SK-N-SH (cell line): Measurements from ENCODE around the gene TPCN2. TPM values are rescaled to one million over a fixed set of nuclear protein-coding genes. Genes with fewer than 3 reads are reported as not detected.

Experiments
- CTCF ChIA-PET: fragments of 300-600, 350-600 bp; formaldehyde crosslinking; extraction: SDS; loops from one replicate; lab custom pipeline; 2021; lab: Yijun Ruan, JAX
- POLR2A ChIA-PET: fragments of 350-600 bp; sonication (Branson Sonifier 250); formaldehyde crosslinking; extraction: SDS; loops from one replicate; lab custom pipeline; 2020; ENCODE audit warnings: antibody characterized with exemption, inconsistent platforms; lab: Yijun Ruan, JAX
- DNase-seq: peaks from one replicate; pipeline ENCODE4 v3.0.0; 2012
- H2AFZ ChIP-seq: fragments of 200-600 bp; sonication (generic); 2 replicates; pipeline ENCODE4 v1.8.1; 2016; ENCODE audit warnings: antibody characterized with exemption, mild to moderate bottlenecking, low read depth
- H3F3A ChIP-seq: fragments of 200-600 bp; sonication (generic); replicated peaks from 2 replicates; pipeline ENCODE3; 2016; ENCODE audit warnings: antibody characterized with exemption, mild to moderate bottlenecking; ENCODE audit not compliant: insufficient read depth
- H3K27ac ChIP-seq, 2 experiments: fragments of 200-500 bp in 1 of 2; fragments of 200-600 bp in 1 of 2; sonication (Bioruptor generic) in 1 of 2; sonication (generic), shearing (Covaris generic) in 1 of 2; 2 replicates each; pipeline versions ENCODE4 v1.5.1 to v1.6.1; 2014 to 2016; ENCODE audit warnings: low read depth in 2 of 2, inconsistent platforms in 1 of 2, low read length in 1 of 2, mild to moderate bottlenecking in 1 of 2, mixed read lengths in 1 of 2
- H3K27me3 ChIP-seq: fragments of 200-600 bp; sonication (generic), shearing (Covaris generic); 2 replicates; pipeline ENCODE4 v1.6.1; 2016; ENCODE audit warnings: mixed run types; ENCODE audit not compliant: insufficient read depth
- H3K36me3 ChIP-seq, 2 experiments: fragments of 200-500 bp in 1 of 2; fragments of 200-600 bp in 1 of 2; sonication (Bioruptor generic) in 1 of 2; sonication (generic) in 1 of 2; replicated peaks in 1 of 2; 2 replicates each; pipeline versions ENCODE3 to v1.5.1; 2014 to 2016; ENCODE audit warnings: low read length in 1 of 2, mild to moderate bottlenecking in 1 of 2; ENCODE audit not compliant: insufficient read depth in 2 of 2, control insufficient read depth in 1 of 2
- H3K4me1 ChIP-seq, 2 experiments: fragments of 200-500 bp in 1 of 2; fragments of 200-600 bp in 1 of 2; sonication (Bioruptor generic) in 1 of 2; sonication (generic), shearing (Covaris generic) in 1 of 2; 2 replicates each; pipeline versions ENCODE4 v1.5.1 to v1.6.1; 2014 to 2016; ENCODE audit warnings: low read depth in 1 of 2, low read length in 1 of 2, mixed run types in 1 of 2; ENCODE audit not compliant: insufficient read depth in 2 of 2, control insufficient read depth in 1 of 2
- H3K4me2 ChIP-seq: fragments of 200-600 bp; sonication (generic), shearing (Covaris generic); 2 replicates; pipeline ENCODE4 v1.6.1; 2017; ENCODE audit warnings: mixed run types
- H3K4me3 ChIP-seq, 2 experiments: fragments of 200-500 bp in 1 of 2; fragments of 200-600 bp in 1 of 2; sonication (Bioruptor generic) in 1 of 2; sonication (generic), shearing (Covaris generic) in 1 of 2; 2 replicates each; pipeline versions ENCODE4 v1.5.1 to v1.8.1; 2014 to 2016; ENCODE audit warnings: low read depth in 2 of 2, inconsistent platforms in 1 of 2, low read length in 1 of 2, mild to moderate bottlenecking in 1 of 2, mixed read lengths in 1 of 2, moderate library complexity in 1 of 2
- H3K79me2 ChIP-seq: fragments of 200-600 bp; sonication (generic); 2 replicates; pipeline ENCODE4 v1.8.1; 2017; ENCODE audit warnings: mild to moderate bottlenecking; ENCODE audit not compliant: insufficient read depth
- H3K9ac ChIP-seq: fragments of 200-600 bp; sonication (generic); 2 replicates; pipeline ENCODE4 v1.6.1; 2017; ENCODE audit warnings: mixed run types
- H3K9me2 ChIP-seq: fragments of 200-600 bp; sonication (generic); 2 replicates; pipeline ENCODE4 v1.6.1; 2017; ENCODE audit warnings: mixed run types
- H3K9me3 ChIP-seq: fragments of 200-600 bp; sonication (generic); 2 replicates; pipeline ENCODE4 v1.6.1; 2017; ENCODE audit warnings: mixed run types, mild to moderate bottlenecking, moderate library complexity
- H4K20me1 ChIP-seq: fragments of 200-600 bp; sonication (generic); 2 replicates; pipeline ENCODE4 v1.6.1; 2017; ENCODE audit warnings: mild to moderate bottlenecking, mixed run types; ENCODE audit not compliant: insufficient read depth
- CHD2 ChIP-seq: fragments of 150-350 bp; IDR thresholded peaks from 2 replicates; pipeline ENCODE4 v1.6.1; 2018; ENCODE audit warnings: low read length; ENCODE audit not compliant: partially characterized antibody
- CTCF ChIP-seq: fragments of 200-600 bp; sonication (generic); IDR thresholded peaks from 2 replicates; pipeline ENCODE4 v1.6.1; 2017; ENCODE audit warnings: antibody characterized with exemption, mild to moderate bottlenecking, moderate library complexity
- EP300 ChIP-seq, 2 experiments: IDR thresholded peaks; 2 replicates each; pipeline versions ENCODE4 v1.4.0 to v1.6.1; 2012; ENCODE audit warnings: borderline replicate concordance in 1 of 2, low read depth in 1 of 2, low read length in 1 of 2
- FOSL2 ChIP-seq: IDR thresholded peaks from 2 replicates; pipeline ENCODE4 v1.4.0; 2012; ENCODE audit warnings: low read depth, mild to moderate bottlenecking, moderate library complexity, borderline replicate concordance
- FOXM1 ChIP-seq: IDR thresholded peaks from 2 replicates; pipeline ENCODE4 v1.4.0; 2012; ENCODE audit warnings: low read depth, mild to moderate bottlenecking
- GABPA ChIP-seq: IDR thresholded peaks from 2 replicates; pipeline ENCODE4 v1.4.0; 2012; ENCODE audit warnings: low read depth, mild to moderate bottlenecking
- GATA2 ChIP-seq: sonication (generic); formaldehyde crosslinking; IDR thresholded peaks from 2 replicates; pipeline ENCODE4 v1.5.0; 2020; ENCODE audit warnings: mild to moderate bottlenecking, missing genetic modification reagents
- JUND ChIP-seq: IDR thresholded peaks from 2 replicates; pipeline ENCODE4 v1.4.0; 2012
- MAX ChIP-seq: IDR thresholded peaks from 2 replicates; pipeline ENCODE4 v1.4.0; 2012; ENCODE audit warnings: low read depth
- MEF2A ChIP-seq: IDR thresholded peaks from 2 replicates; pipeline ENCODE4 v1.4.0; 2012; ENCODE audit warnings: low read depth, borderline replicate concordance
- MXI1 ChIP-seq: IDR thresholded peaks from 2 replicates; pipeline ENCODE4 v1.6.1; 2012; ENCODE audit warnings: mild to moderate bottlenecking, low read depth, low read length, improper control_type of control experiment
- NFIC ChIP-seq: IDR thresholded peaks from 2 replicates; pipeline ENCODE4 v1.4.0; 2012; ENCODE audit warnings: borderline replicate concordance
- NRF1 ChIP-seq: IDR thresholded peaks from 2 replicates; pipeline ENCODE4 v1.6.1; 2012; ENCODE audit warnings: low read depth, mild to moderate bottlenecking, low read length
- POLR2AphosphoS5 ChIP-seq: IDR thresholded peaks from 2 replicates; pipeline ENCODE4 v1.6.1; 2012; ENCODE audit warnings: low read depth, low read length
- RAD21 ChIP-seq: IDR thresholded peaks from 2 replicates; pipeline ENCODE4 v1.6.1; 2012; ENCODE audit warnings: mild to moderate bottlenecking, low read length
- RCOR1 ChIP-seq: fragments of 150-350 bp; IDR thresholded peaks from 2 replicates; pipeline ENCODE4 v1.6.1; 2017; ENCODE audit warnings: antibody characterized with exemption, low read length
- RXRA ChIP-seq: IDR thresholded peaks from 2 replicates; pipeline ENCODE4 v1.4.0; 2012; ENCODE audit warnings: low read depth, mild to moderate bottlenecking, borderline replicate concordance
- SIN3A ChIP-seq: IDR thresholded peaks from 2 replicates; pipeline ENCODE4 v1.6.1; 2012; ENCODE audit warnings: low read depth, mild to moderate bottlenecking, low read length, moderate library complexity, borderline replicate concordance
- SMC3 ChIP-seq: IDR thresholded peaks from 2 replicates; pipeline ENCODE4 v1.6.1; 2012; ENCODE audit warnings: low read depth, low read length, improper control_type of control experiment
- TCF12 ChIP-seq: IDR thresholded peaks from 2 replicates; pipeline ENCODE4 v1.4.0; 2012
- TEAD4 ChIP-seq: IDR thresholded peaks from 2 replicates; pipeline ENCODE4 v1.4.0; 2012; ENCODE audit warnings: mild to moderate bottlenecking, borderline replicate concordance; ENCODE audit not compliant: insufficient read depth
- USF2 ChIP-seq: fragments of 150-350 bp; IDR thresholded peaks from 2 replicates; pipeline ENCODE4 v1.6.1; 2017; ENCODE audit warnings: antibody characterized with exemption, low read length, low read depth, borderline replicate concordance
- WGBS: methylation state at CpG from one replicate; pipeline ENCODE4 v1.1.6; 2017; ENCODE audit warnings: low lambda C conversion rate; 5-methylcytosine and 5-hydroxymethylcytosine counted together
- polyA plus RNA-seq, 3 experiments: library from polyadenylated mRNA; depleted of rRNA; stranded (reverse); fragments of >200 nt; gene quantifications; 2 replicates each; pipeline ENCODE4 v1.2.3, GENCODE V29; 2012
- TF ChIP-seq, protein P1 (sequence below): fragments of 150-350 bp; IDR thresholded peaks from 2 replicates; pipeline ENCODE4 v1.6.1; 2016; ENCODE audit warnings: mild to moderate bottlenecking, low read depth, low read length

TPCN2 gene
- polyA plus RNA-seq, 1 of the 3 experiments (the other 2 are of a cell fraction) = 8.7 TPM

- Histone ChIP-seq H3K9ac (no peak overlapping the region), H3K4me3 (no peak overlapping the region), H3K36me3 (no peaks in the 10 kb centered on the region), H3K79me2 (no peaks in the 10 kb centered on the region), H3K4me1 (peaks cover 0 to 15% of the 10 kb centered on the region in 2 experiments; a peak in 2 of 4 replicates), H3K9me2 (no peaks in the 10 kb centered on the region), H4K20me1 (no peaks in the 10 kb centered on the region), H3K27ac (no peak overlapping the region), H3K9me3 (no peaks in the 10 kb centered on the region), H3K4me2 (no peak overlapping the region), H2AFZ (no peak overlapping the region), H3K27me3 (no peaks in the 10 kb centered on the region), H3F3A (no peaks in the 10 kb centered on the region)
- TF ChIP-seq RAD21 (no peak), JUND (no peak), NFIC (no peak), MXI1 (no peak), TEAD4 (no peak), GABPA (no peak), EP300 (IDR thresholded peaks at IDR 0.05; ENCODE audit: borderline replicate concordance in 1 of 2, low read depth in 1 of 2, low read length in 1 of 2) (no peak)
- TF ChIP-seq, protein P1, sequence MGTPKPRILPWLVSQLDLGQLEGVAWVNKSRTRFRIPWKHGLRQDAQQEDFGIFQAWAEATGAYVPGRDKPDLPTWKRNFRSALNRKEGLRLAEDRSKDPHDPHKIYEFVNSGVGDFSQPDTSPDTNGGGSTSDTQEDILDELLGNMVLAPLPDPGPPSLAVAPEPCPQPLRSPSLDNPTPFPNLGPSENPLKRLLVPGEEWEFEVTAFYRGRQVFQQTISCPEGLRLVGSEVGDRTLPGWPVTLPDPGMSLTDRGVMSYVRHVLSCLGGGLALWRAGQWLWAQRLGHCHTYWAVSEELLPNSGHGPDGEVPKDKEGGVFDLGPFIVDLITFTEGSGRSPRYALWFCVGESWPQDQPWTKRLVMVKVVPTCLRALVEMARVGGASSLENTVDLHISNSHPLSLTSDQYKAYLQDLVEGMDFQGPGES = no peak
- 75% methylated on average over 5 of the region's 11 CpGs for WGBS
- POLR2A ChIA-PET = interaction anchor here (1.5 kb wide), 1 partner anchor 508 kb away, joined by 3 read pairs; no protein-coding TSS in a partner anchor
- DNase-seq = no peak
- CTCF ChIA-PET = interaction anchor here (0.7 to 2.9 kb wide), 39 partner anchors 8 to 544 kb away, joined by 3 to 22 read pairs (median 5); partner anchors contain the start of genes LTO1 and SMIM38
These were observed 82.4 kb downstream of the TPCN2 start for GRCh38 chr11:69131121-69131566.

- Histone ChIP-seq H3K9me3 (no peaks in the 10 kb centered on the region), H3K4me3 (no peak overlapping the region), H3K4me2 (no peak overlapping the region), H3K9ac (no peak overlapping the region), H2AFZ (no peak overlapping the region), H3K27ac (0 out of 4 replicates have a peak overlapping the region, but pooled peaks of 1 of the 2 experiments have one; percentile 8), H3K9me2 (no peaks in the 10 kb centered on the region), H3K79me2 (no peaks in the 10 kb centered on the region), H3K27me3 (no peaks in the 10 kb centered on the region), H3F3A (no peaks in the 10 kb centered on the region), H3K36me3 (no peaks in the 10 kb centered on the region), H3K4me1 (peaks cover 0 to 15% of the 10 kb centered on the region in 2 experiments; a peak in 1 of 4 replicates)
- peak; percentile 70 for DNase-seq
- CTCF ChIA-PET = interaction anchor here (0.7 to 2.9 kb wide), 40 partner anchors 8 to 543 kb away, joined by 3 to 22 read pairs (median 5); partner anchors contain the start of genes LTO1 and SMIM38
- no peak for TF ChIP-seq RXRA
- no peak for TF ChIP-seq GABPA
- 0 out of 2 replicates have a peak, but pooled peaks have one; percentile 26 for TF ChIP-seq RCOR1
- TF ChIP-seq GATA2 (CRISPR knock-in tag) = no peak
- no peak for TF ChIP-seq TCF12
- TF ChIP-seq RAD21 = peak; percentile 78
- TF ChIP-seq FOXM1 = no peak
- no peak for TF ChIP-seq MEF2A
- no peak for TF ChIP-seq EP300 (IDR thresholded peaks at IDR 0.05; ENCODE audit: borderline replicate concordance in 1 of 2, low read depth in 1 of 2, low read length in 1 of 2)
- TF ChIP-seq USF2 = no peak
- TF ChIP-seq SIN3A = no peak
- peak; percentile 97 for TF ChIP-seq TEAD4
- peak; percentile 75 for TF ChIP-seq CTCF
- TF ChIP-seq NRF1 = no peak
- peak; percentile 68 for TF ChIP-seq MAX
- peak; percentile 69 for TF ChIP-seq SMC3
- TF ChIP-seq FOSL2 = no peak
- TF ChIP-seq CHD2 = no peak
- no peak for TF ChIP-seq POLR2AphosphoS5
- TF ChIP-seq, all 33 proteins: peak for 6
- 79% methylated on average over 10 of the region's 15 CpGs for WGBS
- POLR2A ChIA-PET = interaction anchor here (1.5 kb wide), 1 partner anchor 507 kb away, joined by 3 read pairs; no protein-coding TSS in a partner anchor
- H4K20me1 ChIP-seq = no peaks in the 10 kb centered on the region
These were observed 83.0 kb downstream of the TPCN2 start for GRCh38 chr11:69131644-69132300.
